Fibroblast of lung (primary cell): Measurements from ENCODE around the gene KRT38.

Source experiments
- CTCF ChIP-seq, 2 donors: IDR thresholded peaks in 1 of 2; conservative IDR thresholded peaks in 1 of 2; 1 replicate in 1 of 2; 2 replicates in 1 of 2; pipeline ENCODE4 v1.5.1; 2011 to 2012; ENCODE audit warnings: low read length in 2 of 2, control low read depth in 1 of 2, inconsistent platforms in 1 of 2, low read depth in 1 of 2, mild to moderate bottlenecking in 1 of 2
- EZH2 ChIP-seq: IDR thresholded peaks from 2 replicates; pipeline ENCODE4 v1.5.1; 2012; ENCODE audit warnings: low read length, control low read depth, mild to moderate bottlenecking; ENCODE audit errors: missing control alignments

DNA sequence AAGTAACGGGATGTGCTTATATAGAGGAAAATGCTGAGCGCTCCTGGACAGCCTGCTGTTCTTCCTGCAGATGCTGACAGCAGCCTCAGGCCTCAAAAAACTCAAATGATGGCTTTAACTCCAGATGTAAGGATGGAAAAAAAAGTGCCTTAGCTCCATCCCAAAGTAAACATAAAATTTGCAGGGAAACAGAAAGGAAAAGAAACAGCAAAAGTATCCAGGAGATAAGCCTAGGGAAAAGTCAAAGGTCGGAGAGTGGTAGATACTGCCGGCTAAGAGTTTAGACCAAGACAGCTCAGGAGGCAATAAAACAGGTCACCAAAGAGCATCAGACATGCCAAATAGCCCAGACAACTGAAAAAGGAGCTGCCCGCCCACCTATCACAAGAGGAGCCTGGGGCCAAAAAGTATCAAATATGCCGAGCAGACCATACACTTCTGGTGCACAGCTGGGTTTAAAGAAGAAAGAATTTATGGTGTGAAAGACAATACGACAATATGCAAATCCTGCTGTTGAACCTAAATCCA, 50.3 kb downstream of the KRT38 start:
- no peak for TF ChIP-seq CTCF (conservative IDR thresholded peaks at IDR 0.05 in 1 of 2, IDR thresholded peaks at IDR 0.05 in 1 of 2; ENCODE audit: low read depth in 1 of 2, low read length in 2 of 2)
- TF ChIP-seq EZH2: no peak
